GM18526 (cell line): ENCODE measurements around the gene MARVELD1.

Experiments used
- POLR2A ChIP-seq: IDR thresholded peaks from 3 replicates; pipeline ENCODE4 v1.6.1; 2011; ENCODE audit not compliant: insufficient read length; ENCODE audit errors: extremely low read depth

Gene MARVELD1

DNA sequence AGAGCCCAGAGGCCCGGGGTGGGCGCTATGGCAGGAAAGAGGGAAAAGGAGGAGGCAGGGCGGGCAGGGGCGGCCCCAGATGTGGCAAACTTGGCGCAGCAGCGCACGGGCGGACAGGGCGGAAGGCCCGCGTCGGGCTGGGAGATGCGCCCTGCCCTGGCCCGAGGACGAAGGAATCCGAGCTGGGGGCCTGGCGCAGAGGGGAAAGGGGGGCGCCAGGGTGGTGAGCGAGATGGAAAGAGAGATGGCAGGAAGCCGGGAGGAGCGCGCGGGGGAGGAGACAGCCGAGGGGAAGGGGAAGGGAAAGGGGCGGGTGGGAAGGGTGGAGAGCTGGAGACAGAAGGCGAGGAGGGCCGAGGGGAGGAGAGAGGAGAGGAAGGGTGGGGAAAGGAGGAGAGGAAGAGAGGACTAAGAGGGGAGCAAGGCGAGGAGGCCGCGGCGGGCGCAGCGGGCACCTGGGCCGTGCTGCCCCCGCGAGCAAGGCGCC is at the start of gene MARVELD1:
Gene MARVELD1 (plus strand): TSS at position 392 of the 487 bp plus-strand sequence. CDS start 147 bp downstream, outside the sequence.
- no peak for TF ChIP-seq POLR2A

DNA sequence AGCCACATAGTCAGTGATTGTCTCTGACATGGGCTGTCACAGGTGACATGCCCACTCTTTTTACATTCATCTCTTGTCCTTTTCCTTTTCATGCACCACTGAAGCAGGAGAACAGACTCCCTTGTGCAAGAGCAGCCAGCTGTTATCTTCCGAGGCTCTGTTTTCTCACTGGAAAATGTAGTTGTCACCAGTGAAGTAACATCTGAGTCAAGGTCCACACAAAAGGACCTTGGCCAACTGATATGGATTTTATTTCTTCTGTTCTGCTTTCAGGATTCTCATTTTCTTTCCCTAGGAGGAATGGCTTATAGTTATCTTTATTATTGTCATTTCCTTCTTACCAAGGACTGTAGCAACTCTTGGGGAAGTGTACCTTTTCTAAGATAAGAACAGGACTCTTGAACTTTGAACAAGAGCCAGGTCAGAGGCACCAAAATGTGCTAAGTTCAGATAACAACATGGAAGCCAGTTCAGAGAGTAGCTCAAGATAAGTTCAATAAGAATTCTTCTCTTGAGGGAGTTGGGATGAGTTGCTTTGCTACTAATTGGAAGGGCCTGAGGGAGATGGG is 49.2 kb upstream of the MARVELD1 start:
- no peak for TF ChIP-seq POLR2A

DNA sequence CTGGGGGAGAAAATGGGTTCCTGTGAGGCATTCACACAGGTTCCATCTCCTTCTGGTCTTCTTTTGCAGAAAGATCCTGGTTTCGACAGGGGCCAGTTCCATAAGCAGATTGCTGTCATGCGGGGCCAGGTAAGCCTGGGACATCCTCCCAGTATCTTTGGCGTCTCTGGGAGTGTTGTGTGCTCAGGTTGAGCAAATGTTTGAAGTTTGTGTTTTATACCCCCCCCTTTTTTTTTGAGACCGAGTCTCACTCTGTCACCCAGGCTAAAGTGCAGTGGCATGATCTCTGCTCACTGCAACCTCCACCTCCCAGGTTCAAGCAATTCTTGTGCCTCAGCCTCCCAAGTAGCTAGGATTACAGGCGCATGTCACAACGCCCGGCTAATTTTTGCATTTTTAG is 46.5 kb upstream of the MARVELD1 start:
- no peak for TF ChIP-seq POLR2A

DNA sequence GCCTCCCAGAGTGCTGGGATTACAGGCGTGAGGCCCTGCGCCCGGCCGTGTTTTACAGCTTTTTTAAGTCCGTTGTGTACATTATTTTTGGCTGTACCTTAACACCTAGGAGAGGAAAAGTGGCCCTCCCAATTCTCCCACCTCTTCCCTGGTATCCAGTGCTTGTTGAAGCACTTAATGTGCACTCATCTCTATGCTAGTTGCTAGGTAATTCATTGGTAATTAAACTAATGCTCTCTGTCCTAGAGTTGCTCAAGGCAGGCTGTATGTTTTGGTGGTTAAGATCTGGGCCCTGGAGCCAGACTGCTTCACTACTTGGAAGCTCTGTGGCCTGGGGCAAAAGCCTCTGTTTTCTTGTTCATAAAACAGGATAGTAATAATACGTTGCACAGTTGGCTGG is 46.1 kb upstream of the MARVELD1 start:
- TF ChIP-seq POLR2A, result no peak

DNA sequence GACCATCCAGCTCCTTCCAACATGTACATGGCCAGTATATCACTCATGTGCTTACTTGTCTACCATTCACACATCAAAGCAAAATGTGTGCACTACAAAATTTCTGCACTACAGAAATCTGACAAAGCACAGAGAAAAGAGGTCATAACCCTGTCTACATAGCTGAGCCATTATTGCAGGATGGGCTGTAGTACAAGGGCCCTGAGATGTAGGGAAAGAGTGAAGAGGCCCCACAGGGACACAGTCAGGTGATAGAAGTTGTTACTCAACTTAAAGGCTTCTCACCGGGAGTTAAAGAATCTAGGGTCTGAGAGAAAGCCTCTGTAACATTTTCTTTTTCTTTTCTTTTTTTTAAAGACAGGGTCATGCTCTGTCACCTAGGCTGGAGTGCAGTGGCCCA is 44.0 kb upstream of the MARVELD1 start:
- no peak for TF ChIP-seq POLR2A

DNA sequence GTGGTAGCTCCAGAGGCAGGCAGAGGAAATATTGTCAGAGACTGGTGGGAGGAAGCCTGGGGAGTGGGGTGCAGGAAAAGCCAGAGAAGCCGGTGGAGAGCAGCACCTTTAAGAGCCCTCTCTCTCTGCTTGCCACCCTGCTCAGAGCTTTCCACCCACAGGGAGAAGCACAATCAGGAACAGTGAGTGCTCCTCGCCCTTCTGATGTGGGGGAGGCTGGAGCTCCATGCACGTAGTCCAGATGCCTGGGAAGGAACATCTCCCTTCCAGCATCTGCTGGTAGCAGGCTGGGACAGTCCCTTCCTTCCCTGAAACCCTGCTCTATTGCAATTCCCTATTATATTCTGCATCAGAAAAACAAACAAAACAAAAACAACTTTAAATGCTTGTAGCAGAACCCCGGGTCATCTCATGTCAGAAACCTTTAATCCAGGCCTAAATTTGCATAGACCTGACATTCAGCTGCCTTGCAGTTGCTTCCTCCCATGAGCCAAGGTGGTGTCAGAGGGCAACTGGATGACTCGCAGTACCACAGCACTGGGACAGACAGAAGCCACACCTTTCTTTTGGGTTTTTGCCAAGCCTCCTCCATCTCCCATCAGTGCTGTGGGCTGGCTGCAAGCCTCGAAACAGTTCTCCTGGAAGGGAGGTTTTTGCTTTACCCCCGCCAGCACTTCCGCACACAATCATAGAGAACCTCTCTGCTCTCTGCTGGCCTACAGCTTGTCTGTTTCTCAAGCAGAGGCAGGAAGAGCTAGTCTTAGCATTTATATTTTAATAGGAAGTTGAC is 39.6 kb upstream of the MARVELD1 start:
- no peak for TF ChIP-seq POLR2A

DNA sequence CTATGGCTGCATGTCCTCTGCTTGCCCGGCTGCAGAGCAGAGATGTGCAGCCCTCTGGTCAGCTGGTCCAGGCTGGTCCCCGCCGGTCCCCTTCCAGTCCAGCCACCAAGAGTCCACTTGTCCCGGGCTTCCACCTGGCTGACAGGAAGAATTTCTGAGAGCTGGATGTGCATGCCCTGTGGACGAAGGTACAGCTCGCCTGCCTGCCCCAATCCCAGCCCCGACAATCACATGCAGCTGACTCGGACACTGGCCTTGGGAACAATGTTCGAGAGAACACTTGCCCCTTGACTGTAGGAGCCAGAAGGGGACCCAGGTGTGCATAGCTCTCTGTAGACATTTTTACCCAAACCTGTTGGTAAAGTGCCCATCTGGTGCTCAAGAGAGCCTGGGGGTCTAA is 38.3 kb upstream of the MARVELD1 start:
- no peak for TF ChIP-seq POLR2A

DNA sequence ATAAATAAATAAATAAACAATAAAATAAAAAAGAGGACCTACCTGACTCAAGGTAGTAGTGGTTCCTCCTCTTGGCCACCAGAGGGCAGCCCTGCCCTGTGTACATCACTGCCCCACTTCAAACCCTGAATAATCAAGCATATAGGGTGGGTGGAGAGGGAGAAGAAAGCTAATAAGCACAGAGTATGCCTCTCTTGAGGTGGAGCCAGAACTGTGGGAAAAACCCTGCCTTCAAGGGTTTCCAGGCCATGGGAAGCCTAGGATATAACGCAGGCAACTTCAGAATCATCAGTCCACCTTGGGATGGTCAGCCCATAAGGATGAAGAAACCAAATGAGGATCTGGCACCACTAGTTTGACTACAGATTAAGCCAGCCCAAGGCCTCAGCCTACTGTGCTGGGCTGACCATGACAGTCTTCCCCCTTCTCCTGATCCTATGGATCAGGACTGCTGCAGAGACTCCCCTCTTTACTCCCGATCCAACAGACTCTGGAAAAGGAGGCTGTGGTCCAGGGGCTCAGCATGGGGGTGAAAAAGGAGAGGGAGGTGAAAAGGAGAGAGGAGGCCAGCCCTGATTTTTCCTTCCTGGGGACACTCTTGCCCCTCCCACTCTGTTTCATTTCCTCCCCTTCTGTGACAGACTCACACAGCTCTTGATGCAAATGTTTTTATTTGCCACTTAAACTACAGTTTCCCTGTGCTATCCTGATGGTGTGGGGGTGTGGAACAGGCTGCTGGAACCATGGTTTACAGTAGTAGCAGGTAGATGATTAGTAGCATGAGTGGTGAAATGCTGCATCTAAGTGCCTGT is 36.6 kb upstream of the MARVELD1 start:
- TF ChIP-seq POLR2A, result no peak

DNA sequence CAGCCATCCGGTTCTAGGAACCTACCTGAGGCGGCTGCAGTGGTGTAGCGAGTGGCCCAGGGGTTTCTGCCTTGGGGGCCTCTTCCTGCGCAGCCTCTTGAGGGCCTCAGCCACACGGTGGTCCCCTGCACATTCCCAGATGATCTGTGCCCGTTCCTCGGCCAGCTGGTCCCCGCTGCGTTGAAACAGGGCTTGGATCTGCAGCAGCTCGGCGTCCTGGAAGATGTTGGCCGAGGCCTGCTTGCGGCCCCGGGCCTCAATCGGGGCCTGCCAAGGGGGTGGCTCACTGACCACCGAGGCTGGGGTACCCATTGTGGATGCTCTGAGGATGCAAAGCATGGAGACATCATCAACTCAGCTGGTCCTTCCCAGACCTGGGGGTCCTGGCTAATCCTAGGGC is 33.9 kb upstream of the MARVELD1 start:
- TF ChIP-seq POLR2A, result no peak

DNA sequence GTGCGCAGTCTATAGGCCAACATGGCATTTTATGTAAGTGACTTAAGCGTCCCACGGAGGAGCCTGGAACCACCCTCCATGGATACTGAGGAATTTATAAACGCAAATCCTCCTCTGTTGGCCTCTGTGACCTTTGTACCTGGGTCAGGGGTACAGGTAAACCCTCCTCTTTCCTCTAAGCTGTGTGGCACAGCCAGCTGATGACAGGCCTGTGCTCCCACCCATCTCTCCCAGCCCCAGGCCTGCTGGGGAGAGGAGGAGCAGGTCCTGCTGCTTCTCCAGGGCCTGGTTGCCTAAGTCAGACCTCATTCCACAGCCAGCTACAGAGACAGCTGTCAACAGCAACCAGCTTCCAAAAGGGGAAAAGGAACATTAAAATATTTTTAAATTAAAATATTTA is 31.5 kb upstream of the MARVELD1 start:
- TF ChIP-seq POLR2A, result no peak

DNA sequence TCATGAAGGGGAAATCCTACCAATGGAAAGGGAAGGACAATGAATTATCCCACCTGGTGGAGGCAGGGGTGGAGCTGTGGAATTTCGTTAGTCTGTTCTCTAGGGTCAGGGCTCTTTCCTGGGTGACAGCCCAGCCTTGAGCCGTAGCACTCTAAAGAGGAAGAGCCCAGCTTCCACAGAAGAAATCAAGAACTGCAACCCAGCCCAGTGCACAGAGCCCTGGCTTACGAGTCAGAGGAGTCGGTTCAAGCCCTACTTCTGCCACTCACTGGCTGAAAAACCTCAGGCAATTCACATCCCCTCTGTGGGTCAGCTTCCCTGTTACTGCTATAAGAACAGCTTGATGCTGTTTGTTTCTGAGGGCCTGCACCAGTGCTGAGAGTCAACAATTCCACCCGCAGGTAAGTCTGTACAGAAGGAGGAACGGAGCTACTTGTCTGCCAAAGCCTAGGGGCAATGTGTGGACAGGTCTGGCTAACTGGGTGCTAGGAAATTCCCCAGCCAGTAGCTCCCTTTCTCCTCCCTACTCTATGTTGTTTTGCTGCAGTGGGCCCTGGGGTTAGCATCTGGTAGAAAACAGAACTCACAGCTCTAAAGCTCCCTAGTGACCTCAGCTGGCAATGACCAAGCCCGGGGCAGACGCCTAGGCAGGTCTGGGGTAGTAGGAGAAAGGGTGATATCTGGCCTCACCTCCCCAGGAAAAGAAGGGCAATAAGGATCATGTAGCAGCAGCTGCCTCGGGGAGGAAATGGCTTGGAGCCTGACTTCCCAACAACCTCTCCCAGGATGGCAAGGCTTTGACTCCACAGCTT is 29.8 kb upstream of the MARVELD1 start:
- no peak for TF ChIP-seq POLR2A

DNA sequence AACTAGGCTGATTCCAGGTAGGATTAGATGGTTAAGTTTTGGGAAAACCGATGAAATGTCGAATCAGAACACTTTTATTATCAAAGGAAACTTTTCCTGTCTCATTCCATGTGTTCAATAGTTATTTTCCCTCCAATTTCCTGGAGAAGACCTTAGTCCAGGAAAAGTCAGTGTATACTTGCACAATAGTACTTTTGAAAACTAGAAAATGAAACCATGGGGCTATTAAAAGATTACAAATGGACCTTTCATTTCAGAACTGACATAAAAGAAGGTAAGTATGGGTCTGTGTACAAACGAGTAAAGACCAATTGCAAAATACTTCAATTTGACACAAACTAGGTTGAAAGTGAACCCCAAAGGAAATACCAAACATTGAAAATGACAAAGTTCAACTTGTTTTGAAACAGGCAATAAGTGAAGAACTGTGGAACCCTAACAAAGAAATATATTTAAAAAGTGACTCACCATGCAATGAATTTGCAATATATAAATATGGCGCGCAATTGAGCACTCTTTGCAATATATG is 28.6 kb upstream of the MARVELD1 start:
- TF ChIP-seq POLR2A, result no peak

DNA sequence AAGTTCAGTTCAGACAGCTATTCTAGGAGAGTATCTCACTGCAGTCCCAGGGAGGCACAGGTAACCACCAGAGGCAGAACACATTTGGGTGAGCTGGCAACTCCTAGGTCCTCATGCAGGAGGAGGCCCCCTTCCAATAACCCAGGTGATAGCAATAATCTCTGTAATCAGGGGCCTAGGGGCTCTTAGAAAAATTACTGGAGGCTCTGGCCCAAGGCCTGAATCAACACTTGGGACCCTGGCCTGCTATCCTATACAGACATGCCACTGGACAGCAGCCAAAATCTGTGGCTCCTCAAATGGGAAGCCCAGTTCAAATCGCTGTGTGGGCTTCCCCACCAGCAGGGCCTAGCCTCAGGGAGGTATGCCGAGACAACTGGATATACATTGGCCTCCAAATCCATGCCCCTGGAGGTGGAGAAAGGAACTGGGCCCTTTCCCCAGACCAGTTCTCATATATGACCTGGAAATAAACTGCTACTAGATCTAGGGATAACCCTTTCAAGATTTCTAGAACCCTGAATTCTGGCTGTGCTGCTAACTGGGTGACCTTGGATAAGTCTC is 28.1 kb upstream of the MARVELD1 start:
- no peak for TF ChIP-seq POLR2A

DNA sequence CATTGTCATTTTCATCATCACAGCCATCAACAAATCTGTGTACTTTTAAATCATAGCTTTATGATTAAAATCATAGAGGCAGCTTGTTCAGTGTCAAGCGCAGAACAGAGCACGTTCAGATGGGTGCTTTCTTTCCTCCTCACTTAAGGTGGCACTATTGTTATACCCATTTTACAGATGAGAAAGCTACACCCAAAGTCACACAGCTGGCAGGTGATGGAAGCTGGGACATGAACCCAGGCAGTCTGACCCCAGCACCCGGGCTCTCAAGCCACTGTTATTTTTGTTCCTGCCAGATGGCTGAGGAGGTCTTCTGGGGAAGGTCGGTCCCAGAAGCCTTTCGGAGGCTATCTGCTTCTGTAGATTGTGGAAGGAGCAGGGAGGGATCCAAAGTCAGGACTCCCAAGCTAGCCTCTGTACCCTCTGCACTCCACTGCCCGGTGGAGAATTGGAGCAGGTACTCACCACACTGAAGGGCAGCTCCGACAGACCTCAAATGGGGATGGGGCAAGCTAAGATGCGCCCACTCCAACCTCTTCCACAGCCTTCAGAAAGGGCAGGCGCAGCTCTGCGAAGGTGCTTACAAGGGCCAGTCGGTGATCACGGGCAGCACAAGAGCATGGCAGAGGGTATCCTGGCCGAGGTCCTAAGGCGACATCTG is 27.1 kb upstream of the MARVELD1 start:
- TF ChIP-seq POLR2A, result no peak
